Bone marrow (tissue), 2 donors: Measurements from ENCODE around the gene CORO7.
"Not testable (repeated sequence)": the region's sequence is repeated elsewhere in the genome, so short reads cannot be mapped to it uniquely, and the experiment has no call there.

Experiments used
- DNase-seq, 2 donors: peaks; one replicate each; lab custom pipeline; 2025; lab: John Stamatoyannopoulos, UW

CORO7 gene

GRCh38 chr16:4402439-4403132 is 13.8 kb downstream of the CORO7 start:
- DNase-seq: peak; percentile 25 to 52

GRCh38 chr16:4401510-4401909 is 14.9 kb downstream of the CORO7 start:
- DNase-seq: no peak

- no peak for DNase-seq
These were observed 15.3 kb downstream of the CORO7 start for GRCh38 chr16:4401094-4401501.

- DNase-seq: no peak
These were observed 17.2 kb downstream of the CORO7 start for GRCh38 chr16:4399001-4399730.

GRCh38 chr16:4395055-4395726 is 21.2 kb downstream of the CORO7 start:
- no peak for DNase-seq

- not testable (repeated sequence) for DNase-seq
These were observed 22.5 kb downstream of the CORO7 start for GRCh38 chr16:4393850-4394249.

GRCh38 chr16:4393240-4393600 is 23.2 kb downstream of the CORO7 start:
- no peak for DNase-seq

- DNase-seq: no peak
These were observed 23.8 kb downstream of the CORO7 start for GRCh38 chr16:4392382-4393239.

- no peak for DNase-seq
These were observed 24.6 kb downstream of the CORO7 start for GRCh38 chr16:4391631-4392381.

GRCh38 chr16:4390266-4391260 is 25.8 kb downstream of the CORO7 start:
- no peak for DNase-seq

GRCh38 chr16:4389051-4389955 is 27.1 kb downstream of the CORO7 start:
- no peak for DNase-seq

GRCh38 chr16:4388271-4389021 is 27.9 kb downstream of the CORO7 start:
- no peak for DNase-seq

GRCh38 chr16:4387781-4388180 is 28.6 kb downstream of the CORO7 start:
- DNase-seq: no peak

- DNase-seq: no peak
These were observed 29.3 kb downstream of the CORO7 start for GRCh38 chr16:4386951-4387565.

- no peak for DNase-seq
These were observed 30.0 kb downstream of the CORO7 start for GRCh38 chr16:4386451-4386805.

- DNase-seq: no peak
These were observed 30.5 kb downstream of the CORO7 start for GRCh38 chr16:4385789-4386450.

- DNase-seq: no peak
These were observed 31.2 kb downstream of the CORO7 start for GRCh38 chr16:4385066-4385788.
